AG04449 (cell line): ENCODE data around the gene CMPK1.

ENCODE experiments used
- CTCF ChIA-PET: fragments of 350-600 bp; formaldehyde crosslinking; extraction: SDS; loops from one replicate; lab custom pipeline; 2021; ENCODE audit warnings: antibody characterized with exemption; lab: Yijun Ruan, JAX
- POLR2A ChIA-PET: fragments of 400-600, 350-600 bp; formaldehyde crosslinking; extraction: SDS; loops from one replicate; lab custom pipeline; 2020; ENCODE audit warnings: antibody characterized with exemption, inconsistent platforms; lab: Yijun Ruan, JAX
- DNase-seq: peaks from one replicate; pipeline ENCODE4 v3.0.0-alpha.2; 2010; ENCODE audit warnings: low read depth, low spot score
- H3K4me3 ChIP-seq: 2 replicates; pipeline ENCODE4 v1.5.1; 2011; ENCODE audit warnings: low read depth, mild to moderate bottlenecking, control low read depth, low read length
- CTCF ChIP-seq: IDR thresholded peaks from one replicate; pipeline ENCODE4 v1.5.1; 2011; ENCODE audit warnings: mild to moderate bottlenecking, moderate library complexity, low read length, control low read depth, inconsistent platforms; ENCODE audit not compliant: insufficient read depth; ENCODE audit errors: missing control alignments

Gene CMPK1

GRCh38 chr1:47417170-47418044 is 83.8 kb downstream of the CMPK1 start:
- no peak for DNase-seq
- no peak for TF ChIP-seq CTCF
- no peak overlapping the region for H3K4me3 ChIP-seq
- POLR2A ChIA-PET = no interaction called here
- CTCF ChIA-PET = interaction anchor here (1.0 to 22.8 kb wide), 5 partner anchors 10 to 294 kb away, joined by 3 to 535 read pairs (median 6); no protein-coding TSS in a partner anchor

DNA sequence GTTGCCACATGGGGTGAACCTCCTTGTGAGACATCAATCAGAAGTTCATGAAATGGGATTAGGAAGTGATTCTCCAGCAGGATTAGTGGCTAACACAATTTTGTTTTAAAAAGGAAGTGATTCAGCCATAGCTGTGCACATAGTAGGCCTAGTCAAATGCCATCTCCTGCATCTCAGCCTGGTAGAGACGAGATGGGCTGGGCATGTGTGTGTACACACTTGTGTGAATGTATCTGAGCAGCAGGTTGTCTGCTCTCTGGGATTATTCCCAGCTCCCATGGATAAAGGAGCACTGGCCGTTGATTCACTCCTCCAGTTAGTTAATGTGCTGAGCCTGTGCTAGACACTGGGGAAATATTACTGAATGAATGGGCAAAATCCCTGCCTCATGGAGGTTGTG is 84.5 kb downstream of the CMPK1 start:
- DNase-seq = no peak
- no peak overlapping the region for H3K4me3 ChIP-seq
- no peak for TF ChIP-seq CTCF
- ChIA-PET CTCF (interaction anchor here (1.1 to 22.8 kb wide), 4 partner anchors 11 to 294 kb away, joined by 3 to 535 read pairs (median 40); no protein-coding TSS in a partner anchor), POLR2A (no interaction called here)

GRCh38 chr1:47418681-47419325 is 85.2 kb downstream of the CMPK1 start:
- ChIA-PET POLR2A (no interaction called here), CTCF (interaction anchor here (0.9 to 22.8 kb wide), 8 partner anchors 11 to 293 kb away, joined by 3 to 535 read pairs (median 7); partner anchors contain the start of gene FOXD2)
- DNase-seq = no peak
- TF ChIP-seq CTCF = no peak
- H3K4me3 ChIP-seq = no peak overlapping the region

DNA sequence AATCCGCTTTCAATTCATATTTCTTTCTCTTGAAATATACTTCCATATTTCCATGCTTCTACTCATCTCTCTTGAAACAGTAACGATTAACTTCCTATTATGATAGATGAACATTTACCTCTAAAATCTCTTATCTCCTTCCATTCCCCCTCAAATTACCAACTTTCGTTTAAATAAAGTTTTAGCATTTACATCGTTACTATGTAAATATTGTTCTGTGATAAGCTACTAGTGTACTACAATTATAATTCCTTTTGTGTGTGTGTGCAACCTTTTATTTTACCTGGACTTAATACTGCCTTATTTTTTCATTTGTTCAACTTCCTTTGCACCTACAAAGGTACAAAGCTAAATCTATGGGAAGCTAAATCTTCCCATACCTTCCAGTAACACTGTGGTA is 87.0 kb downstream of the CMPK1 start:
- DNase-seq = no peak
- H3K4me3 ChIP-seq = no peak overlapping the region
- CTCF ChIA-PET = interaction anchor here (1.0 to 22.8 kb wide), 8 partner anchors 9 to 241 kb away, joined by 3 to 535 read pairs (median 6); no protein-coding TSS in a partner anchor
- POLR2A ChIA-PET = interaction anchor here (1.5 kb wide), 1 partner anchor 32 kb away, joined by 3 read pairs; no protein-coding TSS in a partner anchor
- no peak for TF ChIP-seq CTCF

DNA sequence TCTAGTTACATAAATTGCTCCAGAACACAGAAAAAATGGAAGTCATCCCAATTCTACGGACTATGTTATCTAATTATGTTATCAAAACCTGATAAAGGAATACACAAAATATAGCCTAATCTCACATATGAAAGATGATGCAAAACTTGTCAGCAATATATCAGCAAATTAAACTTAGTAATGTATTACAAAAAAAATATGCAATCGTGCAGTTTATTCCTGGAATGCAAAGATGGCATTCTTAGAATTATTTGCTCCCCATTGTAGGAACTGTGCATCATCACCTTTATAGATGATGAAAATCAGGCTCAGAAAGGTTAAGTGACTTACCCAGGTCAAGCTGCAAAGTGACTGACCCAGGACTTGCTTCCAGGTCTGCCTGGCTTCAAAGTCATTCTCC is 90.3 kb downstream of the CMPK1 start:
- H3K4me3 ChIP-seq = no peak overlapping the region
- no peak for DNase-seq
- POLR2A ChIA-PET = interaction anchor here (1.0 kb wide), 1 partner anchor 14 kb away, joined by 3 read pairs; the partner anchor contains the start of gene FOXD2
- TF ChIP-seq CTCF = no peak
- CTCF ChIA-PET = interaction anchor here (0.9 to 22.8 kb wide), 13 partner anchors 9 to 287 kb away, joined by 3 to 535 read pairs (median 5); partner anchors contain the start of genes FOXD2 and PDZK1IP1
